GM19193 (cell line): Measurements from ENCODE around the gene RPS18.

Source experiments
- POLR2A ChIP-seq: IDR thresholded peaks from 4 replicates; pipeline ENCODE4 v1.6.1; 2011; ENCODE audit not compliant: insufficient read depth, insufficient read length; ENCODE audit errors: extremely low read depth

Gene RPS18

DNA sequence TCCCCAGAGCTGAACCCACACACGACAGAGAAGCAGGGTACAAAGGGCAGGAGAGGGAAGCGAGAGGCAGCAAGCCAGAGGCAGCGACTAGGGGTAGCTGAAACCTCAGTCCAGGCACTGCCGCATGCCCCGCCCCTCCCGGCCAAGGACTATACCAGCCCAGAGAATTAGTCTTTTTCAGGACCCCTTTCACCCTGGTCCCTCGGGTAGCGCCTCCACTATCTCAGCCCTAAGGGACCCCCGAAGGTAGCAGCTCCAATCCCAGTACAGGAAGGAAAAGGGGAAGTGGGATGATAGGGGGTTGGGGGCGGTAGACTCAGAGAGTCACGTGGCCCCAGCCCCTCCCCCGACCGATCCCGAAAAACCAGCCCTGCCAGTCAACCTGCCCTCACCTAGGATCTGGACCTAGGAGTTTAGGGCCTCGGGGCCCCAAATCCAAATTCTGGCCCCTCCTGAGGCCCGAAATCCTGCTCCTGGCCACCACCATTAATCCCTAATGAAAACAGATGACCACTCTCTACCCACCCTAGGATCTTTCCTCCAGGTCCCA, 25.6 kb downstream of the RPS18 start:
- no peak for TF ChIP-seq POLR2A

DNA sequence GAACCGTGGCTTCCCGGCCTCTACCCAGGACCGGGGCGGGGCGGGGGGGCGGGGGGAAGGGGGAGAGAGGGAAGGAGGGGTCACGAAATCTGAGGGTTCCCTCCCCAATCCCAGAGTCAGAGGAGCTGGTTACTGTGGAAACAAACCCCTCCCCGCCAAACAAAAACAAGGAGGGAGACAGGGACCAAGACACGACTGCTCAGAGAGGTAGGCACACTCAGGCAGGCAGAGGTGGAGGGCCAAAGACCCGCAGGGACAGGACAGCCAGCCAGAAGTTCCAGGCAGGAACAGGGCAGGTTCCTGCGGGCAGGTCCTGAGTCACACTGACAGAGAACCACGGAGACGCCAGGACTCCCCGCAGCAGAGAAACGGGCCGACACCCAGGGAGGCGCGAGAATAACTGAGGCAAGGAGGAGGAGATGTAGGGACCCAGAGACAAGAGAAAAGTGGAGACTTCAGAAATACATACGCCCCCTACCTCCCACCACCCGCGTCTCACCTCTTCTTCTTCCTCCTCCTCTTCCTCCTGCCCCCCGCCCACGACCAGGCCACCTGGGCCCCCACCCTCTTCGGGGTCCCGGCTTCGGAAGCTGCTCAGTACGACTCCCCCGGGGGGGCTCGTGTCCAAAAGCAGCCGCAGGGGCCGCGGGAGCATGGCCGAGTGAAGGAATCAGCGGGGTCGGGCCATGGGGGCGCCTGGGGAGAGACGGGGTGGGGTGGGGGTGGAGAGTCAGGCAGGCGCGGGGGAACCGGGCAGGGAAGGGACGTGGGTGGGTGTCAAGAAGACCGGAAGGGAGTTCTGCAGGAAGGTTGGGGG, 26.3 kb downstream of the RPS18 start:
- TF ChIP-seq POLR2A = no peak

DNA sequence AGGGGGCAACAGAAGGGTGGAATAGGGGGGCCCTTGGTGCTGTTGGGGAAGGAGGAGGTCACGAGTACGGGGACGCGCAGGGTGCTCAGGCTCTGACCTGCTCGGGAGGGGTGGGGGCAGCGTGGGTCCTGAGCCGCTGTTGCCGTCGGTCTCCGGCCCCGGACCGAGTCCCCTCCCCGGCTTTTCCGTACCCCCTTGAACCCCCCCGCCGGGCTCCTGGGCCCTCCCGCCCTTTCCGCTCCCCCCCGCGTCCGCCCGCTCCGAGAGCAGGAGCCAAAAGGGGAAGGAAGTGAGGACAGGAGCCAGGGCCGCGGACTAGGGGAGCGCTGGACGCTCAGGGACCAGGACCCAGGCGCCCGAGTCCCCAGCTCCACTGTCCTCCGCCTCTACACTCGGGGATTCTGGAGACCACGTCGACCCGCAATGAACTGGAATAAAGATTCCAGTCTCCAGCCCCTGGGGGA, 26.9 kb downstream of the RPS18 start, which contains the start of gene RGL2:
Gene RGL2, minus strand, starts transcription at position 170 of the 464 bp plus-strand sequence. CDS start 332 bp downstream, outside the sequence.
- TF ChIP-seq POLR2A = no peak

DNA sequence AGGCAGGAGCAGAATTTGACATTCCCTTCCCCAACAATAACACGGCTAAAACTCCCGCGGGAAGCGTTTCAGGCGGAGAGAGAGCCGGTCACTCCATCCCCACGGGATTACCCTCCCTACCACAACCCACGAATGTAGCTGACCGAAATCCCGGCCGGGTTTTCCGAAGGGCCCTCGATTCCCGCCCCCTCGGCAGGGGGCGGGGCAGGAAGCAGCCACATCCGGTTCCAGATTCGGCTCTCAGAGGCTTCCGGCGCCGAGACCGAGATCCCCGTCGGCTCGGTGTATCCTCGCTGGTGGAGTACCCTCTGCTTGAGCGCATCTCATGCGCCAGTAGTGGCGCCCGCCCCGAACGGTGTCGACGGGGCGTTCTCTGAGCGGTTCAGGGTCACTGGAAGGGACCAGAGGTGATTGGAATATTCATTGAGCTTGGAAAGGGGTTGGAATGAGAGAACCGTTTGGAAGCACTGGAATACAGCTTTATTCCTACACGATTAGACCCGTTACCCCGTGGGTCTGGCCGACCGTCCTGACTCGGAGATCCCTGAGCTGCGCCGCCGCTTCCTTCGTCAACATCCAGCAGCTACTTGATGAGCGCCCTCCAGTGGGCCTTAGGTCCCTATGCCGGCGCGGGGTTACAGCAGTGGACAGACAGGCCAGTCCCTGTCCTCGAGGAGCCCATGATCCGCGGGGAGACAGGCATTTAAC, 27.5 kb downstream of the RPS18 start:
- peak; percentile 93 for TF ChIP-seq POLR2A

DNA sequence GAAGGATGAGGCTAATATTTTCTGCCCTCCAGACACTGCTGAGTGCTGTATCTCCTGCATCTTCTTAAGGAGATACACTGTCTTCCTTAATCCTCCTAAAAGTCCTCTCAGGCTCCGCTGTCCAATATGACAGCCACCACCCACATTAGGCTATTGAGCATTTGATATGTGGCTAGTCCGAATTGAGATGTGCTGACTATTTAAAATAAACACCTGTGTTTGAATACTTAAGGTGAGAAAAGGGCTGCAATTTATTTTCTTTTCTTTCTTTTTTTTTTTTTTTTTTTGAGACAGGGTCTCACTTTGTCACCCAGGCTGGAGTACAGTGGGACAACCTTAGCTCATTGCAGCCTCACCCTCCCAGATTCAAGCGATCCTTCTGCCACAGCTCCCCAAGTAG, 30.0 kb downstream of the RPS18 start:
- no peak for TF ChIP-seq POLR2A

DNA sequence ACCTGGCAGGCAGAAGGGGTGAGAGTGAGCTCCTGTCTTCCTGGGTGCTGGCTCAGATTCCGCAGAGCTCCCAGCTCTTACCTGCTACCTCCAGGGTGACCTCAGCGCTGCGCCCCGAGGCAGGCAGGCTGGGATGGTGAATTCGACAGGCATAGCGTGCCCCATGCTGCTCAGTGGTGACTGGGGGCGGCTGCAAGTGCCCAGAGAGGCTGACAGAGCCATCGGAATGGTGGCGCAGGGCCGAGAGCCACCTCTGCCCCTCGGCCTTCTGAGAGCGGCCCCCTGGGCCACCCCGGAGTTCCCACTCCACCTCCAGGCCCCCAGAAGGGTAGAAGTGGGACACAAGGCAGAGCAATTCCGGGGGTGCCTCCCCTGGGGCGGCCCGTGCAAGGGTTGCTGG, 32.3 kb downstream of the RPS18 start:
- no peak for TF ChIP-seq POLR2A

DNA sequence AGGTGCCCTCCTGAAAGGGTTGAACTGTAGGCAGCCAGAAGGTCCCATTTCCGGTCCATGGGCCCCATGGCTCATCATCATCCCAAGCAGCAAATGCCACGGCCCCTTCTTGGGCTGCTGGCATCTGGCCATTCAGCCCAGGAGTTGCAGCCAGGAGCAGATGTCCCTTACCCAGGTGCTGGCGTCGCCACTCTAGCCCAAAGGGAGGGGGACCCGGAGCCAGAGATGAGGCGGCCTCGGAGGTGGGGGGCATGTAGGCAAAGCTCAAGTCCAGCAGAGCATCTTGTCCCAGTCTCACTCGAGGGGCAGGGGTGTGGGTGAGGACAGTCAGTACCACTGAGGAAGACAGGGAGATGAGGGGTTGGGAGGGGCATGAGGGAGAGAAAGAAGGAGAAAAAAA, 33.2 kb downstream of the RPS18 start:
- TF ChIP-seq POLR2A = no peak

DNA sequence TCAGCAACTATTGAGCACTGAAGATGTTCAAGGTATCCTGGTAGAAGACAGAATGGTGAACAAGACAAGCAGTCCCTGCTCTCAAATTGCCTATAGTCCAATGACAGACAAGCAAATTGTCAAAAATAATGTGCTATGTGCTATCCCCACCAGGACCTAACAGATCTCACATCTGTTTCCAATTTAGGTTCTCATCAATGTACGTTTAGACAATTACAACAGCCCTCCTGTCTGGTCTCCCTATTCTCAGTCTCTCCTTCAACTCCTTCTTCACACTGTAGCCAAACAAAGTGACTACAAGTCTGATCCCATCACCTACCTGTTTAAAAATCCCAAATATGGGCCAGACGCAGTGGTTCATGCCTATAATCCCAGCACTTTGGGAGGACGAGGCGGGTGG, 34.5 kb downstream of the RPS18 start:
- TF ChIP-seq POLR2A = no peak

DNA sequence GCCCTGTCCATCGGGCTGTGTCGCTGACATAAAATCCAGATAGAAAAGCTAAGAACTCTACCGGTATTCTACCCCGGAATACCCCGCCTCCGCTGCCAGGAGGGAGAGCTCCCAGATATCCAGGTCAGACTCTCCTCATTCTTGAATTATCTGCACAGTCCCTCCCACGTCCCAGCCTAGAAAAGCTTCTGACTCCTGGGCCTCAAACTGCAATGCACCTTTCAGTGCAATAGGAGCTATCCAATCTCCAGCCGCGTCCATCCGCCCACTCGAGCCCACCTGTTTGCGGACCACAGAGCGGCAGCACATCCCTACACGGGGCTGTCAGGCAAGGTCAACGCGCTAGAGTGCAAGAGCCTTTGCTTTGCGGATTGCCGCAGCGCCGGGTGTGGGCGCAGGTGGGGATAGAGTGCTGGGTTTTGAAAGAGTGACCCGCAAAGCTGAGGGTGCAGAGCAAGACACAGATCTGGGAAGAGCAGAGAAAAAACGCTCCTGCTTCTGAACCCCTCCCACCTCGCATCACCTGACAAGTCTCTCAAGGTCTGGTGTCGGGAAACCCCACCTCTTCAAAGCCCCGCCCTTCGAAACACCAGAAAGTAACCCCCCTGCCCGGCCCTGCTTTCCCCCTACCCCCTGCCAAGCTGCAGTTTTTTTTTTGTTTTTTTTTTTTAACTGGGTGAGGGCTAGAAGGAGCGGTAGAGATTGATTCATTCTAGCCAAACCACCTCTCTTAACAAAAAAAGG, 40.7 kb downstream of the RPS18 start:
- TF ChIP-seq POLR2A = peak; percentile 33

DNA sequence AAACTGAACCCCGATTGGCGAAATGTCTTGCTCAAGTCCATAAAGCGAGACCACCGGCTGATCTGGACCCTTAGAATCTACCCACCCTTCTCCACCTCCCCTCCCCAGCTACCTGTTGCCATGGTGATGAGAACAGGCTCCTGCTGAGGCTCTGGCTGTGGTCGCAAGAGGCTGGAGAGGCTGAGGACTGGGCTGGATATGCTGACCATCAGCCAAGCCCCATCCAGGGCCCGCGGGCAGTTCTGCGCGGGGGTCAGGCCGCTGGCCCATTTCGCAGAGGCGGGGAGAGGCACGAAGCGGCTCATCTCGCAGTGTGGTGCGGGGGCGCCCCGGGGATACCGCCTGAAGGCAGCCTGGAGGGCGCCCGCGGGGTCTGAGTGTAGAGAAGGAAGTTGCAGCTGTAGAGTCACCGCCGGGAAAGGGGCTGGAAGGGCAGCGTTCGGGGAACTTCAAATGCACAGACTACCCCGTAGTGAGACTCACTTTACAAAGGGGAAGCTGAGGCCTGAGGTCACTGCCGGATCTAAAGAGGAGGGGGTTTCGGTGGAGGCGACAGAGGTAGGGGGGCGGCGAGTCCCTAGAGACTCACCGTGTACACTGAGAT, 41.3 kb downstream of the RPS18 start:
- no peak for TF ChIP-seq POLR2A

DNA sequence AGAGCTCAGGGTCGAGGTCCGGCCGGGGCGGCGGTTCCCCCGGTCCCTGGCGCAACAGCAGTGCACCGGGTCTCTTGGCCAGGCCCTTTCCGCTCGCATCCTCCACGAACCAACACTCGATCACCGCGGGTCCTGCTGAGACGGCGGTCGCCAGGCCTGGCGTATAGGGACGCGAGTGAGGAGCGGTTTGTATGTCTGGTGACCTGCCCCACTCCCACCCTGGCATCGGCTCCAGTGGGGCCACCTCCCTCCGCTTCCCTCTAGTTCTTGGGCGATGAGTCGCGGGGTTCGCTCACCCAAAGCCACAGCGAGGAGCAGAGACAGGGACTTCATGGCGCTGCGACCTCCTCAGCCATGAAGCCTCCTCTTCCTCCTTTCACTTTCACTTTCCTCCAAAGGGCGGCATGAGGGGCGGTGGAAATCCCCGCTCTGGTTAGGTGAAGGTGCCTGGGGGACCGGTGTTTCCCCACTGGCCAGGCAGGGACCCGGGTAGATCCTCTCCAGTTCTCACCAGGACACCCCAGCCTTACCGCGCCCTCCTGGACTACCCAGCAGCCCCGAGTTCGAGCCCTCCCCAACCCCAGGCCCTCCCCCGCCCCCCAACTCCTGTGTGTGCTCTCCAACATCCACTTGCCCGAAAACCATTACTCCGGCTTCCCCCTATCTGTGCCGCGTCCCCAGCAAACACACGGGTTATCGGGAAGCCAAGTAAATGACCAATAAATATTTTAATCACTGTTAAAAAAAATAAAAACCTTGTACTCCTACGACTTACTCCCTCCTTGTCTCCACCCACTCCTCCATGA, 42.0 kb downstream of the RPS18 start, which contains the start of gene TAPBP:
Gene TAPBP, minus strand, starts transcription at position 370 of the 806 bp plus-strand sequence. Its CDS starts 37 bp downstream, at position 333.
- TF ChIP-seq POLR2A = peak; percentile 86

DNA sequence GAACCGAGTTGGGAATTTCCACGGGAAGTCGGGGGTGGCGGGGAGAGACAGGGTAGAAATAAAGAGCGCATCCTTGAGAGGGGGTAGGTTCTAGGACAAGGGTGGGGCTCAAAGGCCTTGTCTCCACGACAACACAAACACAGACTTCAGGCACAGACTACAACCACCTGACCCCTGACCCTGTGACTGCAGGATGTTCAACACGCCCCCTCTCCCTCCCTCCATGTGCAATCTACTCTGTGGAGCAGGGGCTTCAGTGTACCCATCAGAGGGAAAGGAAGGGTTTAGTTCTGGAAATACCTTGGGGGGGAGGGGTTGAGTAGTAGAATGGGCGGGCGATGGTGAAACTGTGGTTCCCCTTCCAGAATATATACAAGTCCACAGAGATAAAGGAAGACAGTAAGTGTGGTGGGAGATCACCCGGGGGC, 42.7 kb downstream of the RPS18 start:
- TF ChIP-seq POLR2A = no peak

DNA sequence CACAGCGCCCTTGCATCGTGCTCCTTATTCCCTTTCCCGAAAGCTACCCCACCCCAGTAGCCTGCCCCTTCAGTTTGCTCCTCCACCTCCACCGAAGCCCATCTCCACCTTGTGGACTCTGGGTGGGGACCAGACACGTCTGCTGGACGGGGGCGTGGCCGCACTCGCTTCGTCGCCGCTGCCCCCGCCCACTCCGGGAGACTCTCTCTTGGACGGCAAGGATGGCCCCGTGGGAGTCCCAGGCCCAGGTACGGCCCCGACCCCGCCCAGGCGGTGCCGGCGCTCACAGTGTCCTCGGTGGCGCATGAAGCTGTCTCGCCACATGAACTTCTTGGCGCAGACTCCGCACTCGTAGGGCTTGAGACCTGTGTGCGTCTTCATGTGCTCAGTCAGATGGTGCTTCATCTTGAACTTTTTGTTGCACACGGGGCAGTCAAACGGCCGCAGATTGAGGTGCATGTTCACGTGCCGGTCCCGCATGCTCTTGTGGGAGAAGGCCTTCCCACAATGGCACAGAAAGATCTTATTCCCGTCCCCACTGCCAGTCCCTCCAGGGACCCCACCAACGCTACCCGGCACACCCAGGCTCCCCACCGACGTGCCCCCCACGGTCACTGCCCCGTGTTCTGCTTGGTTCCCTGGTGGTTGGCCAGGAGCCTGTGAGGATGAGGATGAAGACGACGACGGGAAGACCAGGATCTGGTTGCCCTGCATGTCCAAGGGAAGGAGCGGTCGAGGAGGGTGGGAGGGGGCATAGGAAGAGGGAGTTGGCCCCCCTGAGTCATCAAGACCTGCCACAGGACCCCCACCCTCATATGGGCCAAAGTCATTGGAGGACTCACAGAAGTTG, 43.3 kb downstream of the RPS18 start:
- no peak for TF ChIP-seq POLR2A
